NCI-H446 treated with DMSO at 0.1 percent for 48 hours (cell line): ENCODE results near the gene SPANXN1.
"Not testable (repeated sequence)": the region's sequence is repeated elsewhere in the genome, so short reads cannot be mapped to it uniquely, and the experiment has no call there.

ENCODE experiments used
- DNase-seq: peaks from one replicate; lab custom pipeline; 2025; lab: John Stamatoyannopoulos, UW

Gene SPANXN1, protein sequence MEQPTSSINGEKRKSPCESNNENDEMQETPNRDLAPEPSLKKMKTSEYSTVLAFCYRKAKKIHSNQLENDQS

GRCh38 chrX:145247203-145247602, at the start of gene SPANXN1:
Gene SPANXN1 (plus strand): TSS chrX:145247503. CDS start chrX:145247587, 84 bp downstream.
- DNase-seq, result not testable (repeated sequence)

DNA sequence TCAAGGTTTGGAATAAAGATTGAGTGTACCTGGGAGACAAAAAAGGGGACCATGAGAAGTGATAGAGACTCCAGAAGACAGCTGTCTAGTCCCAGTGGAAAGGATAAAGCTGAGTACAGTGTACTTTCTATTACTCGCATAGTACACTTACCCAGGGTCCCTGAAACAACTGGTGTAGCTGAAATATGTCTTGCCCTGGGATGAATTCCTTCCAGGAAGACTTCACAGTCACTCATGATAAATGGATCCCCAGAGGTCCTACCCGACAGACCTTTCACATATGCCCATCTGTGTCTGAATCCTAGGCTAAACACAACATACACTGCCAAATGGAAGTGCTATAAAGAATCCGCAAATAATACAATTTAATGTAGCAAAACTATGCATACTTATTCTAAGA, 48.2 kb upstream of the SPANXN1 start:
- DNase-seq, result no peak

DNA sequence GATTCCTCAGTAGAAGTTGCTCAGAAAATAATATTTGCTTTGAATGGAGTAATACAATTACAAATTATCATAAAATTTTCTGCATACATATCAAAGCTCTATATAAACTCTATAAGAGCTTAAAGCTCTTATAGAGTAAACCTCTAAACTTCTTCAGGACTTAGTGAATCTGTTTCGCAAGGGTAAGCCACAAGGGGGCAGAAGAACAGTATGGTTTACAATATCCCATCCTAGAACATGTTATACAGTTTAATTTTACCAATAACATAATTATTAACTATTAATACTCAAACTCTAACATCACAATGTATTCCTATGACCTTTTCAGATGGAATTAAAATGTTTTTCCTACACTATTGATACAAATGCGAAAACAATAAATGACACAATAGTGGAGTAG, 33.8 kb upstream of the SPANXN1 start:
- DNase-seq, result no peak

DNA sequence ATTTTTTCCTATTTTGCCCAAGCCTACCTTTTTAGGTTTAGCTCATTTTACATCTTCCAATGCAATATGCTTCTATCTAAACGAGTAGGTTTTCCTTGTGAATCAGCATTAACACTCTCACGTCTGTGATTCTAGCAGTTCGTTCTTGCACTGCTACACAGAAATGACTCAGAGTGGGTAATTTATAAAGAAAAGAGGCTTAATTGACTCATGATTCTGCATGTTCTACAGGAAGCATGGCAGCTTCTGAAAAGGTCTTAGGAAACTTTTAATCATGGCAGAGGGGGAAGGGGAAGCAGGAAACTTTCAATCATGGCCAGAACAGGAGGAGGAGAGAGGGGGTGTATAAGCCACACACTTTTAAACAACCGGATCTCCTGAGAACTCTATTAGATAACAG, 44.9 kb downstream of the SPANXN1 start:
- no peak for DNase-seq
